Effector memory CD4-positive, alpha-beta T cell (primary cell): ENCODE measurements around the gene WNT1.

ENCODE experiments used
- DNase-seq, 3 donors: peaks; one replicate each; pipeline ENCODE4 v3.0.0-alpha.2; 2020
- H3K27ac ChIP-seq: 2 replicates; pipeline ENCODE4 v1.7.0; 2013; ENCODE audit warnings: mild to moderate bottlenecking, low read length, moderate library complexity; ENCODE audit not compliant: insufficient read depth, poor library complexity, severe bottlenecking
- H3K27me3 ChIP-seq: replicated peaks from 2 replicates; pipeline ENCODE4 v1.7.0; 2013; ENCODE audit warnings: mild to moderate bottlenecking, low read length; ENCODE audit not compliant: insufficient read depth, control insufficient read depth, poor library complexity, severe bottlenecking
- H3K36me3 ChIP-seq: 2 replicates; pipeline ENCODE4 v1.7.0; 2013; ENCODE audit warnings: mild to moderate bottlenecking, low read length, moderate library complexity; ENCODE audit not compliant: control insufficient read depth, insufficient read depth
- H3K4me1 ChIP-seq: 2 replicates; pipeline ENCODE4 v1.7.0; 2013; ENCODE audit warnings: low read length, mild to moderate bottlenecking; ENCODE audit not compliant: control insufficient read depth, insufficient read depth, poor library complexity, severe bottlenecking
- H3K4me3 ChIP-seq: 2 replicates; pipeline ENCODE4 v1.7.0; 2013; ENCODE audit warnings: low read length, low read depth, mild to moderate bottlenecking; ENCODE audit not compliant: insufficient read depth, poor library complexity, severe bottlenecking
- H3K9me3 ChIP-seq: 2 replicates; pipeline ENCODE4 v1.7.0; 2013; ENCODE audit warnings: mild to moderate bottlenecking, low read length, moderate library complexity; ENCODE audit not compliant: control insufficient read depth
- total RNA-seq, 3 donors: gene quantifications; one replicate each; lab custom pipeline; 2026; lab: John Stamatoyannopoulos, UW

WNT1 gene
- total RNA-seq = 2.9 to 4.0 (median 3.7) reads per million in 3 donors

DNA sequence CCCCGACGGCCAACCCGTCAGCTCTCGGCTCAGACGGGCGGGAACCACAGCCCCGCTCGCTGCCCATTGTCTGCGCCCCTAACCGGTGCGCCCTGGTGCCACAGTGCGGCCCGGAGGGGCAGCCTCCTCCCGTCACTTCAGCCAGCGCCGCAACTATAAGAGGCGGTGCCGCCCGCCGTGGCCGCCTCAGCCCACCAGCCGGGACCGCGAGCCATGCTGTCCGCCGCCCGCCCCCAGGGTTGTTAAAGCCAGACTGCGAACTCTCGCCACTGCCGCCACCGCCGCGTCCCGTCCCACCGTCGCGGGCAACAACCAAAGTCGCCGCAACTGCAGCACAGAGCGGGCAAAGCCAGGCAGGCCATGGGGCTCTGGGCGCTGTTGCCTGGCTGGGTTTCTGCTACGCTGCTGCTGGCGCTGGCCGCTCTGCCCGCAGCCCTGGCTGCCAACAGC lies at the start of gene WNT1:
WNT1 (plus strand) TSS at position 32 of the 450 bp plus-strand sequence; CDS start at position 361, 329 bp downstream.
- DNase-seq = peak in 1 of 3 donors; percentile 11
- peak within 1 kb of the TSS; percentile 30 for H3K27ac ChIP-seq
- peaks cover 14% of the 10 kb centered on the region for H3K27me3 ChIP-seq
- peak within 1 kb of the TSS; percentile 56 for H3K4me3 ChIP-seq
- no peaks in the 10 kb centered on the region for H3K9me3 ChIP-seq
- peaks cover 43% of the 10 kb centered on the region for H3K4me1 ChIP-seq
- H3K36me3 ChIP-seq = no peaks in the 10 kb centered on the region

DNA sequence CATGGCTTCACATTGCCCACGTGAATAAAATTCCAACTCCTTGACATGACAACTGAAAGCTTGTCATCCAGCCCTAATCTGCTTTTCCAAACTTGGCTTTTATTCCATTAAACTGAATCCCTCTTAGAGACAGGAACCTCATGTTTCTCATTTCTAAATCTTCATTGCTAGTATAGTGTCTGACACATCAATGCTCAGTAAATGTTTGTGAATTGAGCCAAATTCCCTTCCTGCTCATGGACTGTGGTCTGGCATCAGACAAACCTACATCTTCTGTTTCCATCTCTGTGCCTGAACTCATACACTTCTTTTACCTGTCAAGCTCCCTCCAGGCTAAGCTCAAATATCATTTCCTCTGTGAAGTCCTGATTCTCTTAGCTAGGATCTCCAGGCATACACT lies 48.6 kb upstream of the WNT1 start:
- Histone ChIP-seq H3K9me3 (no peaks in the 10 kb centered on the region), H3K27me3 (no peaks in the 10 kb centered on the region), H3K4me3 (no peak overlapping the region), H3K4me1 (peaks cover 25% of the 10 kb centered on the region), H3K36me3 (no peaks in the 10 kb centered on the region), H3K27ac (no peak overlapping the region)
- DNase-seq = no peak

DNA sequence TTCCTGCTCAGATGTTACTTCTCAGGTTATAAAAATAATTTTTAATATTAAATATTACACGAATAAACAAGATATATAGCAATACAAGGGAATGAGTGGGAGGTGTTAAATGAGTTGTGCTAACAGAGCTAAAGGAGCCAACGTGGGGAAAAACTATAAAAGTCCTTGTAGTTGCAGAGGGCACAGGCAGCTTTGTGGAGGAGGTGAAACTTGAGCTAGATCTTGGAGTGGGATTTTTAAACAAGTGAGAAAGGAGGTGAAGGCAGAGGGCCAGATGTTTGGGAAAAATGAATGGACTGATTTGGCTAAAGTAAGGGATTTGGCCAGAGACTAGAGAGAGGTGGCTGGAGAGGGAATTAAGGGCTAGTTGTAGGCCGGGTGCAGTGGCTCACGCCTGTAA lies 47.6 kb upstream of the WNT1 start:
- H3K36me3 ChIP-seq = no peaks in the 10 kb centered on the region

DNA sequence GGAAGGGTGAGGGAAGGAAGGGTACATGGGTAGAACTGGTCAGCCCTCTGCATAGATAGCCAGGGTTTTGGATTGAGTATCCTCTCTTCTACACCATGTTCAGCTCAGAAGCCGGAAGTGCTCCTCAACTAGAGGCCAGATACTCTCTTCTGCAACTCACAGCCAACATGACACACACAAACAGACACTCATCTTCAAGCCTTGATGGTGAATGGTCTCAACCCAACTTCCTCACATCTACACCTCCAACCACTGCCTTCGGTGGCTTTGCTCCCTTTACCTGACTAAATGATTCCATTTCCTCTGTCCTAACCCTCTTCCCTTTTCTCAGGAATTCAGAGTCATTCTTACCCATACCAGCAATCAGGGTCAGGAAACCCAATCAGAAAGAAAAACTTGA lies 45.2 kb upstream of the WNT1 start:
- H3K27ac ChIP-seq = peak overlapping the region; percentile 81
- H3K4me3 ChIP-seq = no peak overlapping the region
- H3K9me3 ChIP-seq = no peaks in the 10 kb centered on the region
- peaks cover 28% of the 10 kb centered on the region for H3K4me1 ChIP-seq
- H3K36me3 ChIP-seq = peaks cover 7% of the 10 kb centered on the region
- DNase-seq = peak in 1 of 3 donors; percentile 14
- H3K27me3 ChIP-seq = no peaks in the 10 kb centered on the region

More for the DNA sequence above, 47.6 kb upstream of the WNT1 start:
- Histone ChIP-seq H3K27me3 (no peaks in the 10 kb centered on the region), H3K9me3 (no peaks in the 10 kb centered on the region), H3K4me1 (peaks cover 32% of the 10 kb centered on the region), H3K27ac (no peak overlapping the region), H3K4me3 (no peak overlapping the region)
- no peak for DNase-seq

DNA sequence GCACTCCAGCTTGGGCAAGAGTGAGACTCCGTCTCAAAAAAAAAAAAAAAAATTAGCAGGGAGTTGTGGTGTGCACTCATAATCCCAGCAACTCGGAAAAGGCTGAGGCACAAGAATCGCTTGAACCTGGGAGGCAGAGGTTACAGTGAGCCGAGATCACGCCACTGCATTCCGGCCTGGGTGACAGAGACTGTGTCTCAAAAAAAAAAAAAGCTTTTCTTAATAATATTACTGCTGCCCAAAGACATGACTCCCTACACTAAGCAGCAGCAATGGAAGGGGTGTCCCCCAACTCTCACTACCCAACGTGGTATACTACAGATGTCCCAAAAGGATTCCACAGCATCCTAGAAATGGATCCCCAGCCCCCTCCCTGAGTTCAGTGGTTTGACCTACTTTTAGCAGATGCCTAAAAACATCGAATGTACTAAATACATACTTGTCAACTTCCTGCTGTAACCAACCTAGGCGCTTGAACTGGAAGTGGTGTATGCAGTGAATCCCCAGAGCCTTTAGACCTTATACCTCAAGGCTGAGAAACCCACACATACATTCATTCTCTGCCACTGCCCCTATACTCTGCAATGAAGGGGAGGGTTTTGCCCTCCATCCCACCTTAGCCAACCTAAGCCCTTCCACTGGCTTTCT lies 44.3 kb upstream of the WNT1 start:
- Histone ChIP-seq H3K36me3 (peaks cover 7% of the 10 kb centered on the region), H3K27me3 (no peaks in the 10 kb centered on the region), H3K9me3 (no peaks in the 10 kb centered on the region), H3K27ac (peak overlapping the region; percentile 81), H3K4me3 (no peak overlapping the region), H3K4me1 (peaks cover 28% of the 10 kb centered on the region)
- DNase-seq = peak; percentile 32 to 41 (median 38)

DNA sequence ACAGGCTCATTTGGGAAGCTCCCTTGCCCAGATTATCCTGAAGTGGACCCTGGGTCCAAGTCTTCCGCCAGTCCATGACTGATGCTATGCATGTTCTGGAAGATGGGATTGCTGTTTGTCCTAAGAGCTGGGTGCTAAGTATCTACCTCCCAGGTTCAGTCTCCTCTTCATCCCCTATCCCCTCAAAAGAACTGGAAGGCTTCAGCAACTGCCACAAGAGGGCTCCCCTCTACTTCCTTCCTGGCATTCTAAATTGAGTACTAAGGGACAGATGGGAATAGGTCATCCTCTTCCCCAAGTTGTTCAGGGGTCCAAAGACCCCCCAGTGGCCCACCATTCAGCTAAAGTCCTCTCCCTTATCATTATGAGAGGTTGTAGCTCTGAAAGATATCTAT lies 43.8 kb upstream of the WNT1 start:
- Histone ChIP-seq H3K27me3 (no peaks in the 10 kb centered on the region), H3K27ac (peak overlapping the region; percentile 81), H3K4me3 (no peak overlapping the region), H3K36me3 (peaks cover 12% of the 10 kb centered on the region), H3K9me3 (no peaks in the 10 kb centered on the region), H3K4me1 (peaks cover 28% of the 10 kb centered on the region)
- no peak for DNase-seq

DNA sequence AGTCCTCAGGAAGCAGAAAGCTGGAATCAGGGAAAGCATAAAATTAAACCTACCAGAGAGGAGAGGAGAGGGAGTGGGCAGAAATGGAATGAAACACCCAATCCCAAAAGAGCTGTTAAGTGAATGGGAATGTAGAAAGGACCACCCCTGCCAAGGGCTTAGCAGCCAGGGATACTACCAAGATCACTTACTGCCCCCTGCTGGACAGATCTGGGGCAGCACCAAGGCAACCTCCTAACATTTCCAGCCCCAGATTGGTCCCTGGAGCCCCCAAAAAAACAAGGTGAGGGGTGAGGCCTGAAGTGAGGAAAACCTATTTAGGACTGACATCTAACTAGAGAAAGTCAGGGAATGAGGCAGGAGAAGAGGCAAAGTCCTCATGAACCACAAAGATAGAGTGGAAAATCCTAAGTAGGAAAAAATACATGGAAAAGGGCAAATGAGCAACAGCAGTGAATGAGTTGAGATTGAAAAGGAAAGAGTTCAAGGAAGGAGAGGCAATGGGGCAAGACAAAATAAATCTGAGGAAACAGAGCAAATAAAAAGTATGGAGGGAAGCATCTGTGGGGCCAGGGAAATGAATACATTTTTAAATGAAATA lies 41.6 kb upstream of the WNT1 start:
- peak; percentile 60 to 77 (median 70) for DNase-seq
- H3K27me3 ChIP-seq = no peaks in the 10 kb centered on the region
- peaks cover 28% of the 10 kb centered on the region for H3K4me1 ChIP-seq
- no peak overlapping the region for H3K27ac ChIP-seq
- peaks cover 26% of the 10 kb centered on the region for H3K36me3 ChIP-seq
- H3K4me3 ChIP-seq = no peak overlapping the region
- no peaks in the 10 kb centered on the region for H3K9me3 ChIP-seq

DNA sequence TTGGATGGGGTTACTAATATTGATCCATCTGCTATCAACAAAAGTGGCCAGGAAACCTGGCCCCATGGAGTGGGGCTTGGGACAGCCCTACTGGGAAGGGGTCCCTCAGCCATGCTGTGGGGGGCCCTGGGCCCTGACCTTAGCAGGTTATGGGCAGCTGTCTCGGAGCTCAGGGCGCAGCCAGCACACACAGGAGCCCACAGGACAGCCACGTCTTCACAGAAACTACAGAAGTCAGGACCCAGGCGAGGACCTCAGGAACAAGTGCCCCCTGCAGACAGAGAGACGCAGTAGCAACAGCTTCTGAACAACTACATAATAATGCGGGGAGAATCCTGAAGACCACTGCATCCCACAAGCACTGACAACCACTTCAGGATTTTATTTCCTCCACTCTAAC lies 41.0 kb upstream of the WNT1 start:
- DNase-seq = no peak
- Histone ChIP-seq H3K36me3 (peaks cover 26% of the 10 kb centered on the region), H3K4me1 (peaks cover 28% of the 10 kb centered on the region), H3K4me3 (no peak overlapping the region), H3K27me3 (no peaks in the 10 kb centered on the region), H3K9me3 (no peaks in the 10 kb centered on the region), H3K27ac (no peak overlapping the region)

DNA sequence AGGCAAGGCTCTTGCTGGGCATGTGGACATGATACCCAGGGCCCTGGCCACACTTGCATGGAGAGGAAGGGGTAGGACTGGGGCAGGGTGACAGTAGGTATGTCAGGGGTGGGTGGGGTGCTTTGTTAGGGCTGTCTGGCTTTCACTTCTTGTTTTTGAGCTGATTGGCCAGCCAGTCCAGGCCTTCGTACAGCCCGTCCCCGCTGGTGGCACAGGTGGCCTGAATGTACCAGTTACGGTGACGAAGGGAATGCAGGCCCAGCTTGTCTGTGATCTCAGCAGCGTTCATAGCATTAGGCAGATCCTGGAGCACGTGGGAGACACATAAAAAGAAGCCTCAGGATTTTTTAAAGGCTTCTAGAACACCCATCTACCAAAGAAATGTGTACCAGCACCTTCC lies 39.3 kb upstream of the WNT1 start:
- no peak for DNase-seq
- Histone ChIP-seq H3K27me3 (no peaks in the 10 kb centered on the region), H3K36me3 (peaks cover 26% of the 10 kb centered on the region), H3K27ac (no peak overlapping the region), H3K4me1 (peaks cover 18% of the 10 kb centered on the region), H3K4me3 (no peak overlapping the region), H3K9me3 (no peaks in the 10 kb centered on the region)

DNA sequence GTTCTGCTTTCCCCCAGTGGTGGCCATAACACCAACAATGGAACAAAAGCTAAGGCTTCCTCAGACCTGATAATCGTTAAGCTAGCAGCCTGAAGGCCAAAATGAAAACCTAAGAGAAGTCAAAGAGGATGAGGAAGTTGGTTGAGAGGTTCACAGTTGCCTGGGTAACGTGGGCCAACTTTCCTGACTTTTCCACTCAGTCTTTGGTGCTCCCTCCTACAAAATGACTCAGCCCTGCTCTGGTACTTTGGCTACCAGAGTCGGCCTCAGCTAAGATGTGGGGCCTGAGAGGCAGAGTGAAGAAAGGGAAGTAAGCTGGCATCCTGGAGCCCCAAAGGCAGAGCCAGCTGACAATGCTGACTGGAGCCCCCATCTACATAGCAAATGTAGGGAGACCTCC lies 37.9 kb upstream of the WNT1 start:
- H3K9me3 ChIP-seq = no peaks in the 10 kb centered on the region
- peaks cover 5% of the 10 kb centered on the region for H3K4me1 ChIP-seq
- no peaks in the 10 kb centered on the region for H3K27me3 ChIP-seq
- peaks cover 26% of the 10 kb centered on the region for H3K36me3 ChIP-seq
- H3K27ac ChIP-seq = no peak overlapping the region
- DNase-seq = no peak
- H3K4me3 ChIP-seq = no peak overlapping the region
